Measurements from ENCODE around the gene PLD1. TPM values are rescaled to one million over a fixed set of nuclear protein-coding genes. Genes with fewer than 3 reads are reported as not detected.

Gene PLD1
- total RNA-seq, 1 experiment from 2014 or later: 5.3 TPM

- Mint-ChIP-seq H3K4me3 (ENCODE audit: unreplicated experiment) (no peak overlapping the region), H3K9me3 (ENCODE audit: unreplicated experiment) (no peaks in the 10 kb centered on the region), H3K36me3 (ENCODE audit: insufficient read depth, unreplicated experiment) (peaks cover 5% of the 10 kb centered on the region), H3K27me3 (ENCODE audit: insufficient read depth, unreplicated experiment) (no peaks in the 10 kb centered on the region), H3K4me1 (ENCODE audit: low read depth, unreplicated experiment) (peaks cover 41% of the 10 kb centered on the region), H3K27ac (ENCODE audit: unreplicated experiment) (peak overlapping the region; percentile 50)
- intact Hi-C loops (cut with micrococcal nuclease; ENCODE audit: unreplicated experiment): loop anchor here (1.0 kb wide), 2 partner anchors 127 to 334 kb away; no protein-coding TSS in a partner anchor
- peak in 1 of 2 experiments; percentile 44 for DNase-seq
- H3K4me1 ChIP-seq: peaks cover 28% of the 10 kb centered on the region
- H3K9me3 ChIP-seq: no peaks in the 10 kb centered on the region
- no peak for TF ChIP-seq CTCF (IDR thresholded peaks at IDR 0.05; ENCODE audit: insufficient read depth in 1 of 2, low read depth in 1 of 2, low read length in 1 of 2, severe bottlenecking in 1 of 2, unreplicated experiment in 1 of 2)
- H3K36me3 ChIP-seq (ENCODE audit: control insufficient read depth, insufficient read depth, low read length): no peaks in the 10 kb centered on the region
- ChIA-PET CTCF (interaction anchor here (0.8 to 1.3 kb wide), 3 partner anchors 23 to 34 kb away, joined by 3 to 5 read pairs (median 4); no protein-coding TSS in a partner anchor), POLR2A (interaction anchor here (0.6 kb wide), 1 partner anchor 129 kb away, joined by 3 read pairs; no protein-coding TSS in a partner anchor)
- H3K4me3 ChIP-seq (ENCODE audit: low read depth, low read length): no peak overlapping the region
- H3K27me3 ChIP-seq (replicated peaks; ENCODE audit: control insufficient read depth, insufficient read depth, low read length): no peaks in the 10 kb centered on the region
- no TSS peak for BruUV-seq (replicated peaks)
Measured at GRCh38 chr3:171806200-171807128, 3.8 kb downstream of the PLD1 start.

- intact Hi-C loops (cut with micrococcal nuclease; ENCODE audit: unreplicated experiment): loop anchor here (1.0 kb wide), 2 partner anchors 126 to 335 kb away; no protein-coding TSS in a partner anchor
- ChIA-PET CTCF (interaction anchor here (1.0 to 1.3 kb wide), 2 partner anchors 24 to 28 kb away, joined by 4 to 5 read pairs; no protein-coding TSS in a partner anchor), POLR2A (no interaction called here)
- Histone ChIP-seq H3K9me3 (no peaks in the 10 kb centered on the region), H3K4me1 (peaks cover 21% of the 10 kb centered on the region), H3K4me3 (ENCODE audit: low read depth, low read length) (no peak overlapping the region), H3K36me3 (ENCODE audit: control insufficient read depth, insufficient read depth, low read length) (no peaks in the 10 kb centered on the region), H3K27me3 (replicated peaks; ENCODE audit: control insufficient read depth, insufficient read depth, low read length) (no peaks in the 10 kb centered on the region)
- no peak for DNase-seq
- Mint-ChIP-seq H3K36me3 (ENCODE audit: insufficient read depth, unreplicated experiment) (peaks cover 5% of the 10 kb centered on the region), H3K4me1 (ENCODE audit: low read depth, unreplicated experiment) (peaks cover 38% of the 10 kb centered on the region), H3K27ac (ENCODE audit: unreplicated experiment) (no peak overlapping the region), H3K9me3 (ENCODE audit: unreplicated experiment) (no peaks in the 10 kb centered on the region), H3K4me3 (ENCODE audit: unreplicated experiment) (no peak overlapping the region), H3K27me3 (ENCODE audit: insufficient read depth, unreplicated experiment) (no peaks in the 10 kb centered on the region)
- BruUV-seq (replicated peaks): no TSS peak
- no peak for TF ChIP-seq CTCF (IDR thresholded peaks at IDR 0.05; ENCODE audit: insufficient read depth in 1 of 2, low read depth in 1 of 2, low read length in 1 of 2, severe bottlenecking in 1 of 2, unreplicated experiment in 1 of 2)
Measured at GRCh38 chr3:171805687-171806086, 4.6 kb downstream of the PLD1 start.

- Histone ChIP-seq H3K9me3 (no peaks in the 10 kb centered on the region), H3K27me3 (replicated peaks; ENCODE audit: control insufficient read depth, insufficient read depth, low read length) (no peaks in the 10 kb centered on the region), H3K4me3 (ENCODE audit: low read depth, low read length) (no peak overlapping the region), H3K4me1 (peaks cover 21% of the 10 kb centered on the region), H3K36me3 (ENCODE audit: control insufficient read depth, insufficient read depth, low read length) (no peaks in the 10 kb centered on the region)
- DNase-seq: no peak
- POLR2A ChIA-PET: no interaction called here
- CTCF ChIA-PET: no interaction called here
- Mint-ChIP-seq H3K36me3 (ENCODE audit: insufficient read depth, unreplicated experiment) (peaks cover 5% of the 10 kb centered on the region), H3K27me3 (ENCODE audit: insufficient read depth, unreplicated experiment) (no peaks in the 10 kb centered on the region), H3K4me1 (ENCODE audit: low read depth, unreplicated experiment) (peaks cover 38% of the 10 kb centered on the region), H3K4me3 (ENCODE audit: unreplicated experiment) (no peak overlapping the region), H3K9me3 (ENCODE audit: unreplicated experiment) (no peaks in the 10 kb centered on the region), H3K27ac (ENCODE audit: unreplicated experiment) (no peak overlapping the region)
- no peak for TF ChIP-seq CTCF (IDR thresholded peaks at IDR 0.05; ENCODE audit: insufficient read depth in 1 of 2, low read depth in 1 of 2, low read length in 1 of 2, severe bottlenecking in 1 of 2, unreplicated experiment in 1 of 2)
- intact Hi-C loops (cut with micrococcal nuclease; ENCODE audit: unreplicated experiment): no loop called here
- BruUV-seq (replicated peaks): no TSS peak
Measured at GRCh38 chr3:171804618-171805389, 5.5 kb downstream of the PLD1 start.

All from Caco-2 (cell line).